Stimulated activated CD4-positive, alpha-beta T cell treated with anti-CD3 and anti-CD28 coated beads, Interleukin-15, amount 100 ng/mL, for 24 hours (primary cell): ENCODE results near the gene ALK.

Source experiments
- DNase-seq: peaks from one replicate; pipeline ENCODE4 v3.0.0-alpha.2; 2020

The ALK gene

DNA sequence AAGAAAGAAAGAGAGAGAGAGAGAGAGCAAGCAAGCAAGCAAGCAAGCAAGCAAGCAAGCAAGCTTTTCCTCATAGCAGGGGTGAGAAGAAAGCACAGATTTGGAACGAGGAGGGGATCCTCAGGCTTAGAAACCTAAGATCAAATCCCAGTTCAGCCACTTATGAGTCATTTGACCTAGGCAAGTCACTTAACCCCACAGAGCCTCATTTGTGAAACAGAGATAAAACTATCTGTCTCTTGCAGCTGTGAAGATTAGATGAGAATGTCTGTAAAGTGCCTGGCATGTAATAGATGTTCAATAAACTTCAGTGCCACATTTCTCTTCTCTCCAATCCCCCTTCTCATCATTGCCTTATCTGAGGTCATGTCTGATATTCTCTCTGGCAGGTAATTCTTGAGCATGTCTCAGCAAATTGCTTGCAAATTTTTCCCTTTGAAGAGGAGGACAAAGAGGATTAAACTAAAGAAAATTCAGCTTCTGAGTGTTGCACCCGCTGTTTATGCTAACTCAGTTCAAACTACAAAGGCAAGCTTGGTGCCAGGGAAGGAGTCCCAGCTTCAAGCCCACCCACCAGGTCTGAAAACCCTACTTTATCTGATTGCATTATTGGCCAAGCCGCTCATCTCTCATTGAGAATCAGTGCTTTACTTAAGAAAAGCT, 20.3 kb downstream of the ALK start:
- DNase-seq, result no peak

GRCh38 chr2:29898999-29899398, 22.4 kb downstream of the ALK start:
- no peak for DNase-seq

DNA sequence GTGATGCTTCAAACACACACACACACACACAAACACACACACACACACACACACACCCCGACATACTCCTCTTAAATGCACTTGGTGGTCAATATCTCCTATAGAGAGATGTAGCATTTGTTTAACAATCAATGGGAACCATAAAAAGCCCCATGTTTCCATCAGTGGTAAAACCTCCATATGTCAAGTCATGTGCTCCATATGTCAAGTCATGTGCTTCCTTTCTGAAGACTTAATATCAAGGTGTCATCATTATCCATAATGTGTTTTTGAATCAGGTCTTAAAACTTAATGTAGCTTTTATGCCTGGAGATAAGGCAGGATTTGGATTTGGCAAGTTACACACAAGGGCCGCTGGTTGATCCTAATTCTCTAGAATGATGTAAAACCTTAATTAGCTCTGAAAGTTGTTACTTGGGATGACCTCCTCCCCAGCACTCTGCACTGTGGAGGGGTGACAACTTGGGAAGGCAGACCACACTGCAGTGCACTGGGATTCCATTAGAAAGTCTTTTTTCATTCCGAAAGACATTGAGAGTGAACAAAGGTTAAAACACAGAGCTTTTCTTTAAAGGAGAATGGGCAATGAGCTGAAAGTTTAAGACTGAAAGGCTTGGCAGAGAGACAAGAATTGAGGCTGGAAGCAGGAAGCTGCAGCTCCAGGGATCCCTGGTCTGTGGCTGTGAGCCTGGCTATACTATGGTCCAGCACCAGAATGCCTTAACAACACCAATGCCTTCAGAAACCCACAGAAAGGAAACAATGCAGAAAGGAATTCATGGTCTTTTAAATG, 26.4 kb downstream of the ALK start:
- no peak for DNase-seq

- no peak for DNase-seq
Observed at GRCh38 chr2:29892585-29893259, 28.7 kb downstream of the ALK start.

GRCh38 chr2:29881089-29881730, 40.2 kb downstream of the ALK start:
- DNase-seq, result no peak

GRCh38 chr2:29880084-29880483, 41.3 kb downstream of the ALK start:
- DNase-seq, result no peak

DNA sequence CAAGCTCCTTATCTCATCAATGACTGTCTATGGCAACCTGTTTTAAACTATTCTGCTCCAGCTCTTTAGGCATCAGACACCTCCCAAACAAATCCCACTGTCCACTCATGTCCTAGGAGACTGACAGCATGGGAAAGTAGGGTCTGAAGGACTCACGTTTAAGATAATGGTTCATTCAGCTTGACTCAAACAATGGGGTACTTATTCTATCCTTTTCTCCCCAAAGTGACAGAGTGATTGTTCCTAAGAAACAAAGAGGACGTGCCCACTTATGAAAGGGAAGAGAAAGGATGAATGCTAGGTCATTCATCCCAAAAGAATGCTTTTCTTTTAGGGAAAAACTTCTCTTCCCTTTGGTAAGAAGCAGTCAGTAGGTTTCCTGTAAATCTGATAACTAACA, 41.9 kb downstream of the ALK start:
- DNase-seq, result no peak

GRCh38 chr2:29878898-29879297, 42.5 kb downstream of the ALK start:
- DNase-seq, result no peak

- no peak for DNase-seq
Observed at GRCh38 chr2:29876374-29876773, 45.0 kb downstream of the ALK start.

DNA sequence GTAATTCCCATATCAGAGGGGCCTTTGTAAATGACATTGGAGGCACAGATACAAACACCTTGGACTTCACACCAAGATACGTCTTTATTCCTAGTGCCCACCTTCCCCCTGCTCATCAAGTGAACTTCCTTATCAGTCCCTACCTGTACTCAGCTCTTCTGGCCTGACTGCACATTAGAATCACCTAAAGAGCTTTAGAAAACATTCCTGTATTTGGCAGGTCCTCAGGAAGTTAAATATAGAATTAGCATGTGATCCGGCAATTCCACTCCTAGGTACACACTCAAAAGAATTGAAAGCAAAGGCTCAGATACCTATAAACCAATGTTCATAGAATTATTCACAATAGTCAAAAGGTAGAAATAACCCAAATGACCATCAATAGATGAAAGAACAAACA, 46.6 kb downstream of the ALK start:
- DNase-seq, result no peak

DNA sequence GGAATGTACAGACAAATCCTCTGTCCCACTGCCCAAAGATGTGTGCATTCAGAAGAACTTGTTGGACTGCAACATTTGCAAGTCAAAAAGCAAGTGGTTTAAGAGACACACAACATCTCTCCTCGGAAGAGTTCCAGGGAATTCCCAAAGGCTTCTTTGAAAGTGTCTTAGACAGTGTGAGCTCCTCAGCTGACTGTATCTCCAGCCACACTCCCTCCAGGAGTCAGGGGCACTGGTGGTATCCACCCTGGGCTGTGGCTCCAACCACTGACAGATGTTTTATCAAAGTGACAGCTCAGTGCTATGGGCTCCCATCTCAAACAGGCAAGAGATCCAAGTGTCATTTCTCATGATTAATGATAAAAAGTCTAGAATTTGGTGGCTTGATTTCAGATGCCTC, 48.5 kb downstream of the ALK start:
- DNase-seq, result no peak

- DNase-seq, result no peak
Observed at GRCh38 chr2:29871541-29871940, 49.8 kb downstream of the ALK start.

DNA sequence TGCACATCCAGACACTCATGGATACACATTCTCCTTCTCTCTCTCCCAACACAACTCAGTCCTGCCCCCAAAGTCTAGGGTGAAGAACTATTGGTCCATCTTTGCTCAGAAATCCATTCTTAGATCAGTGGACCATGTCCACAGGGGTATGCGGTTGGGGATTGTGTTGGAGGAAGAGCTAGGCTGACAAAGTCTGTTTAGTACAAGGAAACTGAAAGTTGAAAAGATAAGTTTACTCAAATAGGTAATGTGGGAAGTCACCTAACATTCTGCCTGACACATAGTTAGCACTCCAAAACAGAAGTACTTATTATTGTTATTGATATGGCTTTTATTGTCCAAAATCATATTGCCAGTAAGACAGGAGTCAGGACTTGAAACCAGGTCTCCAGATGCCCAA, 55.9 kb downstream of the ALK start:
- DNase-seq, result no peak

DNA sequence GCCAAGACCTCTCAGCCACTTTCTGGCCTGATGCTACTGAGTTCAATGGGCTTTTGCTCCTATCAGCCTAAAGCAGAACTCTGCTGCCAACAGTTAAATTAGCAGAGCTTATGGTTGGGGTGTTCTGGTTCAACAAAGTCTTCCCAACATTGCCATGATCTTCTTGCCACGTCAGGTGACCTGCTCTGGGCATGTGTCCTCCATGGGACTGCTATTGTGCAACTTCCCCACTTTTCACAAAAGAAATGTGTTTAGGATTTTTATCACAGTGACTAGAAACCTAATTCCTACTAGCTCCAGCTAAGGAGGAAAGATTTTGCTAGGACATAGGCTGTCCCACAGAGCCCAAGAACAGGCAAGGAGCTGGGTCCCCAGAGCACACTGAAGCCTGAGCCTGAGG, 56.4 kb downstream of the ALK start:
- DNase-seq, result no peak

DNA sequence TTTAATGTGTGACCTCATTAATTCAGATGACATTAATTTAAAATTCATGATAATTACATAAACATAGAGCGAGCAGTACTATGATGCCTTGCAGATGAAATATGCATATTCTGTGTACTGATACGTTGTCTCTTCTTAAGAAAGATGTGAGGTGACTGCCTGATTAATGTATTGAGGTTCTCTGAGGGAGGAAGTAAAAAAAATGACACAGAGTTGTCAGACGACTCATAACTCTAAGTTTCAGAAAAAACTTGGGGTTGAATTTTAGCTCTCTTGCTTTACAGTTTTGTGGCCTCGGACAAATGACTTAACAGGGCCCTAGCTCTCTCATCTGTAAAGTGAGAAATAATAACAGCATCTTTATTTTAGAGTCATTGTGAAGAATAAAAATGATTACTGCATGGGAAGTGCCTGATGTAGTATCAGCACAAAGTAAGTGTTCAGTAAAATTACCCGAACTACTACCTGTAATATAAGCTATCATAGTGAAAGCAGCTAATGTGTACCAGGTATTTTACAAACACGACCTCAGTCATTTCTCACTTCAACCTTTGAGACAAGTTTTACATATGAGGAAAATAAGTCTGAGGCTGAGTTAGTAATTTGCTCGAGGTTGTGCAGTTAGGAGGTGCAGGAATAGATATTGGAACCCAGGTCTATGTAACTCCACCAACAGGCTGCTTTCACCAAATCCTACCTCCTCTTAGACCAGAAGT, 65.3 kb downstream of the ALK start:
- no peak for DNase-seq

GRCh38 chr2:29850794-29851193, 70.6 kb downstream of the ALK start:
- no peak for DNase-seq

- no peak for DNase-seq
Observed at GRCh38 chr2:29848566-29849310, 72.6 kb downstream of the ALK start.

DNA sequence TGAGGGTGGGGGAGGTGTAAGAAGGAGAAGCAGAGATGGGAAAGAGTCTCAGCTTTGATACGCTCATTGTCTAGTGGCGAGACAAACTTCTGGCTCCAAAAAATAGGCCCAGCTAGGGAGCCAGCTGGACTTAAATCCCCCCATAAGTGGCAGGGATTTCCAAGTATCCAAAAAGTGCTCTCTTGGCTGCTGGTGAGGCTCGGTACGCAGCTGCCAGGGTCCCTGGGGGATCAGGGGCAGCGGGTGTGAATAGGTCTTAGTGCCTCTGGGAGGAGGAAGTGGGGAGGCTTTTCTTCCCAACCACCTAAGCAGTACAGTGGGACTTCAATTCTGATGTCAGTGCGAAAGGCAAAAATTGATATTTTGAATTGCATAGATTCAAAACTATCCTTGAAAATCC, 73.5 kb downstream of the ALK start:
- no peak for DNase-seq

GRCh38 chr2:29844713-29845326, 76.6 kb downstream of the ALK start:
- no peak for DNase-seq

DNA sequence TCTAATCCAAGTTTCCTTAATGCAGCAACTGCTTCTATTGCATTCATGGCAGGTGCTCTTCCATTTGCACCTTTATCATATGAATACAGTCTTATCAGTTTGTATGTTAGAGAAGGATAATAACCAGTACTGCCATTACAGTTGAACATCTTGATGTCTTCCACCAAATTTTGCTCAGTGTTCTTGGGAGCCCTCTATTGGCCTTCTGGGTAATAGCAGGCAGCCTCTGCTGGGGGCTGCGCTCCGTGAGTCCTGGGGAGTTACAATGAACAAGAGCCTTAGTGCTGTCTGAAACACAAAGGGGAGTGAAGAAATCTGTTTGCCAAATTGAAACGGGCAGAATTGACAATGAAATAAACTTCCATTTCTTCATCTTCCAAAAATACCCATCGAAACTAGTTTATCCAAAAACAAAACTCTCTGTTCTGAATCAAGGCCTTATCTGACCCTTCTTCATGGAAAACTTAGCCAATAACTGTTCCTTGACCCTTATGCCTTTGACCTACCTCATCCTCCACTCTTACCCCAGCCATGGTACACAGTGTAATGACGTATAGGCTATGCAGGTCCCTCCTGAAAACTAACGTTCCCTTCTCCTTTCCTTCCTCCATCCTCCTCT, 79.9 kb downstream of the ALK start:
- DNase-seq, result peak; percentile 19

DNA sequence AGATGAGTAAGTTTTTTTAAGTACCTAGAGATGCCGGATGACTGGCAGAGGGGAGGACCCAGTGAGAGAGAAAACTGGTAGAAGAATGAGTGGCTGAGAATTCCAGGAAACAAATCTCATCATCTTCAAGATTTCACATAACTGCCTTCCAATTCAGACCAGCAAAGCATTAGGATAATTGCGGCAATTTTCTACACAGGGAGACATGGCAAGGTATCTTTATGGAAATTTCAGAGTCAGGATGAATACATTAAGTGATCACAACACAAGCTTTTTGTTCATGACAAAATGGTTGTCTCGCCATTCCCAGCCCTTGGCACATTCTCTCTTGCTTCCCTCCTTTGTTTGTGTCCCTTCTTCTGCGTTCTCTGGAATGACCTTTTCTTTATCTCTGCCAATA, 82.1 kb downstream of the ALK start:
- no peak for DNase-seq
